H1 (cell line): ENCODE results near the gene ATOH7. TPM values are rescaled to one million over a fixed set of nuclear protein-coding genes. Genes with fewer than 3 reads are reported as not detected.

Source experiments
- CTCF ChIA-PET: fragments of 300-600 bp; sonication (Branson Sonifier 250); formaldehyde crosslinking; loops from one replicate; lab custom pipeline; 2021; ENCODE audit not compliant: partially characterized antibody; lab: Charles Lee
- POLR2A ChIA-PET: fragments of 300-600 bp; sonication (Branson Sonifier 250); formaldehyde crosslinking; loops from one replicate; lab custom pipeline; 2021; ENCODE audit warnings: inconsistent platforms; ENCODE audit not compliant: partially characterized antibody; lab: Charles Lee
- DNase-seq, 2 experiments: peaks; one replicate each; pipeline versions ENCODE4 v3.0.0 to v3.0.0-alpha.2; 2010 to 2022; ENCODE audit warnings: low spot score in 2 of 2, low read depth in 1 of 2, mixed read lengths in 1 of 2
- FAIRE-seq: peaks from 2 replicates; lab custom pipeline; 2011; peaks lifted over from hg19 to GRCh38; lab: Jason Lieb, UNC
- H2AFZ ChIP-seq: 2 replicates; pipeline ENCODE4 v1.8.1; 2012; ENCODE audit warnings: low read length, inconsistent platforms
- H2AK5ac ChIP-seq: 2 replicates; pipeline ENCODE4 v1.6.1; 2013; ENCODE audit warnings: low read depth, low read length
- H2BK120ac ChIP-seq: replicated peaks from 2 replicates; pipeline ENCODE3; 2013; ENCODE audit warnings: low read depth, low read length, inconsistent platforms
- H2BK12ac ChIP-seq: 2 replicates; pipeline ENCODE4 v1.6.1; 2013; ENCODE audit warnings: low read depth, low read length
- H2BK15ac ChIP-seq: 2 replicates; pipeline ENCODE4 v1.6.1; 2013; ENCODE audit warnings: low read length
- H2BK20ac ChIP-seq: 2 replicates; pipeline ENCODE4 v1.6.1; 2013; ENCODE audit warnings: low read length
- H2BK5ac ChIP-seq: 2 replicates; pipeline ENCODE4 v1.6.1; 2013; ENCODE audit warnings: low read depth, low read length
- H3K14ac ChIP-seq: 2 replicates; pipeline ENCODE4 v1.6.1; 2013; ENCODE audit warnings: inconsistent platforms; ENCODE audit not compliant: insufficient read length
- H3K18ac ChIP-seq: 2 replicates; pipeline ENCODE4 v1.6.1; 2013; ENCODE audit warnings: low read length; ENCODE audit errors: extremely low read depth
- H3K23ac ChIP-seq: 2 replicates; pipeline ENCODE4 v1.6.1; 2013; ENCODE audit warnings: inconsistent platforms; ENCODE audit not compliant: insufficient read length
- H3K23me2 ChIP-seq: 2 replicates; pipeline ENCODE4 v1.6.1; 2013; ENCODE audit warnings: low read depth, low read length
- H3K27ac ChIP-seq: 2 replicates; pipeline ENCODE4 v1.6.1; 2011; ENCODE audit warnings: low read depth, low read length, inconsistent platforms
- H3K27me3 ChIP-seq, 4 experiments: replicated peaks in 1 of 4; 1 replicate in 1 of 4; 2 replicates in 3 of 4; pipeline versions ENCODE4 v1.6.1 to v1.8.1; 2011 to 2013; ENCODE audit warnings: low read length in 3 of 4, mild to moderate bottlenecking in 3 of 4, inconsistent platforms in 2 of 4, mixed read lengths in 2 of 4, moderate library complexity in 1 of 4; ENCODE audit not compliant: control insufficient read depth in 3 of 4, insufficient read depth in 3 of 4; ENCODE audit errors: extremely low read depth in 1 of 4
- H3K36me3 ChIP-seq, 4 experiments: 2 replicates each; pipeline versions ENCODE4 v1.6.1 to v1.8.1; 2011 to 2013; ENCODE audit warnings: mild to moderate bottlenecking in 4 of 4, low read length in 3 of 4, moderate library complexity in 2 of 4, control low read depth in 1 of 4, inconsistent platforms in 1 of 4; ENCODE audit not compliant: insufficient read depth in 4 of 4, control insufficient read depth in 2 of 4
- H3K4ac ChIP-seq: replicated peaks from 2 replicates; pipeline ENCODE3; 2013; ENCODE audit warnings: low read length, low read depth, mixed read lengths, inconsistent platforms; ENCODE audit not compliant: insufficient read length
- H3K4me1 ChIP-seq, 4 experiments: replicated peaks in 1 of 4; 1 replicate in 1 of 4; 2 replicates in 3 of 4; pipeline versions ENCODE4 v1.6.1 to v1.8.1; 2011 to 2013; ENCODE audit warnings: low read length in 3 of 4, inconsistent platforms in 2 of 4, mixed read lengths in 1 of 4; ENCODE audit not compliant: insufficient read depth in 4 of 4, control insufficient read depth in 3 of 4
- H3K4me2 ChIP-seq, 2 experiments: 2 replicates each; pipeline versions ENCODE4 v1.6.1 to v1.8.1; 2011 to 2013; ENCODE audit warnings: low read depth in 2 of 2, low read length in 2 of 2, control low read depth in 1 of 2, inconsistent platforms in 1 of 2, mild to moderate bottlenecking in 1 of 2; ENCODE audit not compliant: insufficient read depth in 1 of 2
- H3K4me3 ChIP-seq, 4 experiments: fragments of 200-600, 300-600 bp in 1 of 4; sonication (generic), shearing (Covaris generic), sonication (Bioruptor Twin) in 1 of 4; 2 replicates each; pipeline versions ENCODE4 v1.5.1 to v1.8.1; 2011 to 2016; ENCODE audit warnings: low read length in 4 of 4, low read depth in 3 of 4, control low read depth in 2 of 4, inconsistent platforms in 2 of 4, mild to moderate bottlenecking in 2 of 4, mixed read lengths in 1 of 4, moderate library complexity in 1 of 4; ENCODE audit not compliant: insufficient read depth in 2 of 4; ENCODE audit errors: extremely low read depth in 1 of 4
- H3K56ac ChIP-seq: replicated peaks from 2 replicates; pipeline ENCODE3; 2013; ENCODE audit warnings: low read depth, mild to moderate bottlenecking, mixed read lengths, low read length, inconsistent platforms; ENCODE audit not compliant: insufficient read length
- H3K79me1 ChIP-seq: 2 replicates; pipeline ENCODE4 v1.6.1; 2013; ENCODE audit warnings: low read depth, low read length, control low read depth
- H3K79me2 ChIP-seq, 2 experiments: 2 replicates each; pipeline versions ENCODE4 v1.6.1 to v1.8.1; 2012 to 2013; ENCODE audit warnings: low read length in 2 of 2, mild to moderate bottlenecking in 2 of 2, inconsistent platforms in 1 of 2; ENCODE audit not compliant: insufficient read depth in 2 of 2, control insufficient read depth in 1 of 2
- H3K9ac ChIP-seq, 4 experiments: replicated peaks in 1 of 4; 1 replicate in 1 of 4; 2 replicates in 3 of 4; pipeline versions ENCODE4 v1.6.1 to v1.8.1; 2011 to 2013; ENCODE audit warnings: low read depth in 3 of 4, low read length in 3 of 4, control low read depth in 2 of 4, mild to moderate bottlenecking in 2 of 4, moderate library complexity in 2 of 4, inconsistent platforms in 1 of 4; ENCODE audit errors: extremely low read depth in 1 of 4
- H3K9me3 ChIP-seq, 2 experiments: 2 replicates each; pipeline versions ENCODE4 v1.6.1 to v1.8.1; 2012 to 2013; ENCODE audit warnings: mild to moderate bottlenecking in 2 of 2, moderate library complexity in 2 of 2, control low read depth in 1 of 2, inconsistent platforms in 1 of 2, low read depth in 1 of 2, low read length in 1 of 2, mixed read lengths in 1 of 2; ENCODE audit not compliant: insufficient read depth in 2 of 2
- H4K20me1 ChIP-seq, 2 experiments: replicated peaks in 1 of 2; 2 replicates each; pipeline versions ENCODE3 to v1.8.1; 2011 to 2013; ENCODE audit warnings: inconsistent platforms in 2 of 2, low read length in 2 of 2, mild to moderate bottlenecking in 1 of 2; ENCODE audit not compliant: insufficient read depth in 2 of 2, control insufficient read depth in 1 of 2
- H4K5ac ChIP-seq: 2 replicates; pipeline ENCODE4 v1.6.1; 2013; ENCODE audit warnings: low read length, low read depth, mixed read lengths, inconsistent platforms; ENCODE audit not compliant: insufficient read length
- H4K8ac ChIP-seq: 2 replicates; pipeline ENCODE4 v1.8.0; 2013; ENCODE audit warnings: mild to moderate bottlenecking, moderate library complexity, low read length, inconsistent platforms; ENCODE audit not compliant: insufficient read depth; ENCODE audit errors: extremely low read depth
- H4K91ac ChIP-seq: replicated peaks from 2 replicates; pipeline ENCODE3; 2013; ENCODE audit warnings: low read length, mixed read lengths, inconsistent platforms; ENCODE audit not compliant: insufficient read length
- CHD2 ChIP-seq: IDR thresholded peaks from 2 replicates; pipeline ENCODE4 v1.6.1; 2012; ENCODE audit warnings: low read length, improper control_type of control experiment
- CREB1 ChIP-seq: IDR thresholded peaks from 2 replicates; pipeline ENCODE4 v1.6.1; 2012; ENCODE audit warnings: inconsistent platforms
- KDM5A ChIP-seq: fragments of 200-600 bp; IDR thresholded peaks from 2 replicates; pipeline ENCODE4 v1.7.1; 2012; ENCODE audit warnings: mild to moderate bottlenecking, low read length, inconsistent platforms, mixed read lengths
- TAF7 ChIP-seq: optimal IDR thresholded peaks from 2 replicates; pipeline ENCODE3; 2011; ENCODE audit warnings: low read depth, mild to moderate bottlenecking, inconsistent platforms, low read length, moderate library complexity, borderline replicate concordance
- WGBS, 2 experiments: shearing (Covaris generic) in 1 of 2; methylation state at CpG; one replicate each; pipeline versions ENCODE4 v1.1.6 to v1.1.7; 2013 to 2015; ENCODE audit warnings: low lambda C conversion rate in 2 of 2, mixed read lengths in 2 of 2, inconsistent platforms in 1 of 2, low coverage in 1 of 2, missing lambda C conversion rate in 1 of 2; ENCODE audit not compliant: insufficient replicate concordance in 2 of 2, insufficient coverage in 1 of 2, insufficient read length in 1 of 2; ENCODE audit errors: extremely low coverage in 1 of 2, missing lambda C conversion rate in 1 of 2; 5-methylcytosine and 5-hydroxymethylcytosine counted together
- polyA plus RNA-seq, 7 experiments: library from polyadenylated mRNA; depleted of rRNA in 3 of 7; stranded (reverse) in 5 of 7; unstranded in 2 of 7; fragments of >200 nt in 5 of 7; fragments of 200-250 nt in 2 of 7; gene quantifications; 1 replicate in 5 of 7; 2 replicates in 1 of 7; 4 replicates in 1 of 7; pipeline versions ENCODE4 v1.2.1 to v1.2.3, GENCODE V29; 2011 to 2013; ENCODE audit warnings: missing spikeins in 2 of 7, mixed read lengths in 2 of 7
- total RNA-seq: library from RNA; stranded (reverse); fragmentation: NEBNext Ultra II Directional; extraction: Animal tissue kit (Norgen Biotek cat#: 25700); gene quantifications from 2 replicates; pipeline ENCODE4 v1.2.1, GENCODE V29; 2021

The ATOH7 gene
- total and polyA plus RNA-seq, 2 of the 8 experiments (the other 6 are each of a cell fraction or from before 2014, with no cell fraction given), result 0.39 to 1.0 TPM

DNA sequence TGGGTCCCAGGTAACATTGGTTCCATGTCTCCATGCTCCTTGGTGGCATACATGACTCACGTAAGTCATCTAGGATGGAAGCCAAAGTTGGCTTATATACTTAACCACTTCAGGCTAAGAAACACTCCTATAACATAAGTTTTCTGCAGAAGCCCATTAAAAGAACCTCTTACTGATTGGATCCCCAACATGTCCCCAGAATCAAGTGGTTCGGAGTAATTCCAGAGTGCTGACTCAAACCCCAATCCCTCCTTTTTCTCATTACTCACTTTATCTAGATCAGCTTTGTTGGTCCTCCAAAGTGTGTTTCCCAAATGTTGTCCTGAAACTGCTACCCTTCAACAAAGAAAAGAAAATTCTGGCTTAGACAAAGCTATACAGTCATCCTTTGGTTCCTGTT, 10.1 kb upstream of the ATOH7 start:
- Histone ChIP-seq H3K18ac (no peak overlapping the region), H3K56ac (no peak overlapping the region), H2BK20ac (no peak overlapping the region), H2AK5ac (no peak overlapping the region), H3K23ac (no peak overlapping the region), H3K9ac (no peak overlapping the region), H3K14ac (no peak overlapping the region), H3K4me1 (no peaks in the 10 kb centered on the region), H4K20me1 (no peaks in the 10 kb centered on the region), H3K79me1 (no peaks in the 10 kb centered on the region; the same call in 1 of the 2 replicates), H3K23me2 (no peaks in the 10 kb centered on the region), H3K27ac (no peak overlapping the region), H2BK5ac (no peak overlapping the region), H4K8ac (no peak overlapping the region), H3K27me3 (no peaks in the 10 kb centered on the region), H4K5ac (no peak overlapping the region), H3K4me3 (no peak overlapping the region), H4K91ac (no peak overlapping the region), H2BK15ac (no peak overlapping the region), H3K36me3 (no peaks in the 10 kb centered on the region), H3K79me2 (no peaks in the 10 kb centered on the region), H3K4ac (no peak overlapping the region), H3K9me3 (no peaks in the 10 kb centered on the region), H3K4me2 (no peak overlapping the region), H2BK12ac (no peak overlapping the region), H2AFZ (no peak overlapping the region), H2BK120ac (no peak overlapping the region)
- TF ChIP-seq CREB1, result no peak
- no peak for TF ChIP-seq TAF7
- TF ChIP-seq KDM5A, result no peak
- TF ChIP-seq CHD2, result no peak
- FAIRE-seq (no peak), DNase-seq (no peak)
- WGBS, 2 experiments, result 95% methylated on average over 2 of the region's 2 CpGs; no CpG with 5 or more reads in 1 of the 2 experiments
- CTCF ChIA-PET, result no interaction called here
- POLR2A ChIA-PET, result interaction anchor here (1.1 kb wide), 1 partner anchor 11 kb away, joined by 4 read pairs; no protein-coding TSS in a partner anchor
